ENCODE measurements around the gene APOLD1. TPM values are rescaled to one million over a fixed set of nuclear protein-coding genes. Genes with fewer than 3 reads are reported as not detected.
"Not testable (repeated sequence)": the region's sequence is repeated elsewhere in the genome, so short reads cannot be mapped to it uniquely, and the experiment has no call there.

Gene APOLD1
- total RNA-seq, 1 donor from 2014 or later = 10.5 TPM

DNA sequence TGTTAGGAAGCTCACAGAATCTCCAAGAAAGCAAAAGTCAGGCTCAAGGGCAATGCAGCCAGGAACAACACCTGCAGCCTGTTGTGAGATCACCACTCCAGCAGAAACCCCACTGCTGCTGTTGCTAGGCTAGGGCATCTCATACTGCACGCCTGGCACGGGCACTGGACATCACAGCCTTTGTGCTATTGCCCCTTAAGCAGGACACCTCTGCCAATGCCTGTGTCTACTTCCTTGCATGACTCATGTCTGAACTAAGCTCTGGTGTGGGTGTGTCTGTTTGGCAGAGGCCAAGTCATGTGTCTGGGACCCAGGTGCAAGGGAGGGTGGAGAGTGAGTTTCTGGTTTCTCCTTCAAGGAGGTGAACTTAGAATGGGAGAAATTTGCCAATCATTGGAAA lies 17.7 kb downstream of the APOLD1 start:
- TF ChIP-seq, protein P1, sequence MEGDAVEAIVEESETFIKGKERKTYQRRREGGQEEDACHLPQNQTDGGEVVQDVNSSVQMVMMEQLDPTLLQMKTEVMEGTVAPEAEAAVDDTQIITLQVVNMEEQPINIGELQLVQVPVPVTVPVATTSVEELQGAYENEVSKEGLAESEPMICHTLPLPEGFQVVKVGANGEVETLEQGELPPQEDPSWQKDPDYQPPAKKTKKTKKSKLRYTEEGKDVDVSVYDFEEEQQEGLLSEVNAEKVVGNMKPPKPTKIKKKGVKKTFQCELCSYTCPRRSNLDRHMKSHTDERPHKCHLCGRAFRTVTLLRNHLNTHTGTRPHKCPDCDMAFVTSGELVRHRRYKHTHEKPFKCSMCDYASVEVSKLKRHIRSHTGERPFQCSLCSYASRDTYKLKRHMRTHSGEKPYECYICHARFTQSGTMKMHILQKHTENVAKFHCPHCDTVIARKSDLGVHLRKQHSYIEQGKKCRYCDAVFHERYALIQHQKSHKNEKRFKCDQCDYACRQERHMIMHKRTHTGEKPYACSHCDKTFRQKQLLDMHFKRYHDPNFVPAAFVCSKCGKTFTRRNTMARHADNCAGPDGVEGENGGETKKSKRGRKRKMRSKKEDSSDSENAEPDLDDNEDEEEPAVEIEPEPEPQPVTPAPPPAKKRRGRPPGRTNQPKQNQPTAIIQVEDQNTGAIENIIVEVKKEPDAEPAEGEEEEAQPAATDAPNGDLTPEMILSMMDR (IDR thresholded peaks at IDR 0.05) = no peak
- H3K4me3 Mint-ChIP-seq (ENCODE audit: unreplicated experiment) = no peak overlapping the region
- no peaks in the 10 kb centered on the region for H3K27me3 Mint-ChIP-seq (ENCODE audit: unreplicated experiment)
- no peak for DNase-seq (ENCODE audit: extremely low spot score, unreplicated experiment)
- peak overlapping the region; percentile 66 for H3K27ac Mint-ChIP-seq (ENCODE audit: unreplicated experiment)
- peaks cover 40% of the 10 kb centered on the region for H3K4me1 Mint-ChIP-seq (ENCODE audit: unreplicated experiment)
- no peaks in the 10 kb centered on the region for H3K36me3 Mint-ChIP-seq (ENCODE audit: unreplicated experiment)
- H3K9me3 Mint-ChIP-seq (ENCODE audit: unreplicated experiment) = no peaks in the 10 kb centered on the region

DNA sequence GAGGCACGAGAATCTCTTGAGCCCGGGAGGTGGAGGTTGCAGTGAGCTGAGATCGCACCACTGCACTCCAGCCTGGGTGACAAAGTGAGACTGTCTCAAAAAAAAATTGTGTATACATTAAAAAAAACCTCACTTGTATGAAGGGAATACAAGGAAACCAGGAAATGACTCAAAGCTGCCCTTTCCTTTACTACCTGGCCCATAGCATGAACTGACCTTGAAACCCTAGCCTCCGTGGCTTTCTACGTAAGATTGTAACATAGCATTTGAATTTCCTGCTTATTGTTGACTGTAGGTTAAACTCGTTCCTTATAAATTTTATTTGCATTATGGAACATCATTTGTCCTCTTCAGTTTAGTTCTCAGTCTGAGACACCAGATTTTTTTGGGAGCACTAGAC lies 18.6 kb downstream of the APOLD1 start:
- Mint-ChIP-seq H3K4me3 (ENCODE audit: unreplicated experiment) (no peak overlapping the region), H3K27me3 (ENCODE audit: unreplicated experiment) (no peaks in the 10 kb centered on the region), H3K4me1 (ENCODE audit: unreplicated experiment) (peaks cover 48% of the 10 kb centered on the region), H3K27ac (ENCODE audit: unreplicated experiment) (no peak overlapping the region), H3K36me3 (ENCODE audit: unreplicated experiment) (no peaks in the 10 kb centered on the region), H3K9me3 (ENCODE audit: unreplicated experiment) (no peaks in the 10 kb centered on the region)
- TF ChIP-seq, protein P1 (IDR thresholded peaks at IDR 0.05) = no peak
- no peak for DNase-seq (ENCODE audit: extremely low spot score, unreplicated experiment)

DNA sequence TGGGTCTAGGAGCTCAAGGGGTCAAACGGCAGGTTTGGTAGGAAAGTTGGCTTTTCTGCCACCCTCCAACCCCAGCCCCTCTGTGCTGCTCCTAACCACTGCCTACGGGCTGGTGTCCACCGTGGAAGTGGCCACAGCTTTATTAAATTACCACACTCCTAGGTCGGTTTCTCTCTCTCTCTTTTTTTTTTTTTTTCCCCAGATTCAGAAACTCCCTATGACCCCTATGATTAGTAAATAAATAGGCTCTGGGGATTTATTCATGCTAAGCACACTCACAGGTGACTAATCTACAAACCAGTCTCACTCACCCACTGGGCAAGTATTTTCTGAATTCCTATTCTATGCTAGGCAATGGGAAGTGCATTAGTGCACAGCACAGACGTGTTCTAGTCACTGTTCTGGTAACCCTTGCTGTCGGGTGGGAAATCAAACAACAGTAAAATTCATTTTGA lies 19.0 kb downstream of the APOLD1 start:
- no peaks in the 10 kb centered on the region for H3K9me3 Mint-ChIP-seq (ENCODE audit: unreplicated experiment)
- TF ChIP-seq, protein P1 (IDR thresholded peaks at IDR 0.05) = no peak
- no peaks in the 10 kb centered on the region for H3K27me3 Mint-ChIP-seq (ENCODE audit: unreplicated experiment)
- DNase-seq (ENCODE audit: extremely low spot score, unreplicated experiment) = no peak
- no peak overlapping the region for H3K4me3 Mint-ChIP-seq (ENCODE audit: unreplicated experiment)
- H3K27ac Mint-ChIP-seq (ENCODE audit: unreplicated experiment) = peak overlapping the region; percentile 27
- no peaks in the 10 kb centered on the region for H3K36me3 Mint-ChIP-seq (ENCODE audit: unreplicated experiment)
- H3K4me1 Mint-ChIP-seq (ENCODE audit: unreplicated experiment) = peaks cover 50% of the 10 kb centered on the region

DNA sequence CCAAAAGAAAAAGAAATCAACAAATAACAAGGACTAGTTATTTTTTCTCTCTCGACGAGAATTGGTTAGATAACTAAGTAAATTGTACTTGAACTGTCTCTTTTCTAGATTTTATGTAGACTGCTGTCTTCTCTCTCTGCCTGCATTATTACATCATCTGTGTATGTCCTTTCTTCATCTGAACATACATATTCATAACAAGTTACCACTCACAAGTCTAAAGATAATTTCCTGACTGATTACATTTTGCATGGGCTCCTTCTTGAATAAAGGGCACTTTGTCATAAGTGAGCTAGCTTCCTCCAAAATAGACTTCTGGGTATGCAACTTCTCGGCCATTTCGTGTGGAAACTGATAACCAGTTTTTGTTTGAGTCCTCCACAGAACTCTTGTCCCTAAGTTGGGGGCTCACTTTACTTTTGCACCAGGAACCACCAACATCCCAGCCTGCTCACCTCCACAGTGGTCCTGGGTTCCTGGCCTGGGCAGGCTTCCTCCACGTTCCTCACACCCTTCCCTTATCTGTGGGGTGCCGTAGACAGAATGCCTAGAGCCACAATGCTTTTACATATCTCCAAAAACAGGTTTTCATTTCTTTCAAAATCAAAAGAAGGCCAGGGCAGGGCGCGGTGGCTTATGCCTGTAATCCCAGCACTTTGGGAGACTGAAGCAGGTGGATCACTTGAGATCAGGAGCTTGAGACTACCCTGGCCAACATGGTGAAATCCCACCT lies 21.5 kb downstream of the APOLD1 start:
- Mint-ChIP-seq H3K4me1 (ENCODE audit: unreplicated experiment) (peaks cover 46% of the 10 kb centered on the region), H3K9me3 (ENCODE audit: unreplicated experiment) (no peaks in the 10 kb centered on the region), H3K27ac (ENCODE audit: unreplicated experiment) (peak overlapping the region; percentile 18), H3K4me3 (ENCODE audit: unreplicated experiment) (no peak overlapping the region), H3K36me3 (ENCODE audit: unreplicated experiment) (no peaks in the 10 kb centered on the region), H3K27me3 (ENCODE audit: unreplicated experiment) (no peaks in the 10 kb centered on the region)
- DNase-seq (ENCODE audit: extremely low spot score, unreplicated experiment) = no peak
- TF ChIP-seq, protein P1 (IDR thresholded peaks at IDR 0.05) = no peak

GRCh38 chr12:12807517-12807903 lies 22.1 kb downstream of the APOLD1 start:
- DNase-seq (ENCODE audit: extremely low spot score, unreplicated experiment); H3K4me3 Mint-ChIP-seq (ENCODE audit: unreplicated experiment); H3K27me3 Mint-ChIP-seq (ENCODE audit: unreplicated experiment); H3K36me3 Mint-ChIP-seq (ENCODE audit: unreplicated experiment); H3K9me3 Mint-ChIP-seq (ENCODE audit: unreplicated experiment): not testable (repeated sequence)
- H3K27ac Mint-ChIP-seq (ENCODE audit: unreplicated experiment) = peak overlapping the region; percentile 18
- H3K4me1 Mint-ChIP-seq (ENCODE audit: unreplicated experiment) = peaks cover 41% of the 10 kb centered on the region

All from osteocyte (in vitro differentiated cells).